Fibroblast of lung (primary cell): ENCODE data around the gene DAGLA.

ENCODE experiments used
- CTCF ChIP-seq, 2 donors: IDR thresholded peaks in 1 of 2; conservative IDR thresholded peaks in 1 of 2; 1 replicate in 1 of 2; 2 replicates in 1 of 2; pipeline ENCODE4 v1.5.1; 2011 to 2012; ENCODE audit warnings: low read length in 2 of 2, control low read depth in 1 of 2, inconsistent platforms in 1 of 2, low read depth in 1 of 2, mild to moderate bottlenecking in 1 of 2
- EZH2 ChIP-seq: IDR thresholded peaks from 2 replicates; pipeline ENCODE4 v1.5.1; 2012; ENCODE audit warnings: low read length, control low read depth, mild to moderate bottlenecking; ENCODE audit errors: missing control alignments

GRCh38 chr11:61689164-61689496, 8.9 kb downstream of the DAGLA start:
- TF ChIP-seq CTCF (conservative IDR thresholded peaks at IDR 0.05 in 1 of 2, IDR thresholded peaks at IDR 0.05 in 1 of 2; ENCODE audit: low read depth in 1 of 2, low read length in 2 of 2) = no peak
- no peak for TF ChIP-seq EZH2
